ENCODE results near the gene NRIP1. TPM values are rescaled to one million over a fixed set of nuclear protein-coding genes. Genes with fewer than 3 reads are reported as not detected.

NRIP1 gene
- total and polyA plus RNA-seq, 2 experiments from 2014 or later: 9.1 to 16.8 TPM

- Histone ChIP-seq H3K27ac (peak overlapping the region; percentile 7), H3K4me3 (no peak overlapping the region), H3K4me1 (ENCODE audit: low read depth) (peaks cover 25% of the 10 kb centered on the region), H3K27me3 (no peaks in the 10 kb centered on the region), H3K9me3 (ENCODE audit: low read depth) (no peaks in the 10 kb centered on the region), H3K36me3 (no peaks in the 10 kb centered on the region)
- TF ChIP-seq CTCF (IDR thresholded peaks at IDR 0.05; ENCODE audit: low read depth, low read length): no peak
- no peak for DNase-seq (ENCODE audit: low read depth in 1 of 2, low spot score in 1 of 2)
Observed at GRCh38 chr21:15050568-15051377, 14.0 kb downstream of the NRIP1 start.

- Histone ChIP-seq H3K4me3 (no peak overlapping the region), H3K9me3 (ENCODE audit: low read depth) (no peaks in the 10 kb centered on the region), H3K27me3 (no peaks in the 10 kb centered on the region), H3K27ac (no peak overlapping the region), H3K36me3 (no peaks in the 10 kb centered on the region), H3K4me1 (ENCODE audit: low read depth) (no peaks in the 10 kb centered on the region)
- no peak for TF ChIP-seq CTCF (IDR thresholded peaks at IDR 0.05; ENCODE audit: low read depth, low read length)
- DNase-seq (ENCODE audit: low read depth in 1 of 2, low spot score in 1 of 2): no peak
Observed at GRCh38 chr21:15045017-15045416, 19.8 kb downstream of the NRIP1 start.

- no peaks in the 10 kb centered on the region for H3K4me1 ChIP-seq (ENCODE audit: low read depth)
- no peaks in the 10 kb centered on the region for H3K36me3 ChIP-seq
- H3K27me3 ChIP-seq: no peaks in the 10 kb centered on the region
- no peaks in the 10 kb centered on the region for H3K9me3 ChIP-seq (ENCODE audit: low read depth)
- TF ChIP-seq CTCF (IDR thresholded peaks at IDR 0.05; ENCODE audit: low read depth, low read length): no peak
- H3K4me3 ChIP-seq: no peak overlapping the region
- no peak for DNase-seq (ENCODE audit: low read depth in 1 of 2, low spot score in 1 of 2)
- no peak overlapping the region for H3K27ac ChIP-seq
Observed at GRCh38 chr21:15042531-15042930, 22.3 kb downstream of the NRIP1 start.

- H3K36me3 ChIP-seq: no peaks in the 10 kb centered on the region
- H3K4me3 ChIP-seq: no peak overlapping the region
- no peaks in the 10 kb centered on the region for H3K27me3 ChIP-seq
- no peak for DNase-seq (ENCODE audit: low read depth in 1 of 2, low spot score in 1 of 2)
- no peaks in the 10 kb centered on the region for H3K9me3 ChIP-seq (ENCODE audit: low read depth)
- no peak overlapping the region for H3K27ac ChIP-seq
- H3K4me1 ChIP-seq (ENCODE audit: low read depth): no peaks in the 10 kb centered on the region
- TF ChIP-seq CTCF (IDR thresholded peaks at IDR 0.05; ENCODE audit: low read depth, low read length): no peak
Observed at GRCh38 chr21:15039607-15040299, 25.0 kb downstream of the NRIP1 start.

GRCh38 chr21:15037900-15038293 is 26.9 kb downstream of the NRIP1 start:
- no peak overlapping the region for H3K27ac ChIP-seq
- no peaks in the 10 kb centered on the region for H3K36me3 ChIP-seq
- H3K4me1 ChIP-seq (ENCODE audit: low read depth): no peaks in the 10 kb centered on the region
- H3K4me3 ChIP-seq: no peak overlapping the region
- H3K27me3 ChIP-seq: no peaks in the 10 kb centered on the region
- TF ChIP-seq CTCF (IDR thresholded peaks at IDR 0.05; ENCODE audit: low read depth, low read length): no peak
- H3K9me3 ChIP-seq (ENCODE audit: low read depth): no peaks in the 10 kb centered on the region
- DNase-seq (ENCODE audit: low read depth in 1 of 2, low spot score in 1 of 2): no peak

All from cardiac muscle cell (in vitro differentiated cells and primary cell).